ENCODE results near the gene MOB2.

- TF ChIP-seq CTCF (IDR thresholded peaks at IDR 0.05) = no peak
- no peak for TF ChIP-seq POLR2AphosphoS5 (IDR thresholded peaks at IDR 0.05)
These were observed 8.0 kb downstream of the MOB2 start for GRCh38 chr11:1478544-1478943.

Measured in suprapubic skin (tissue), 3 donors.